Measurements from ENCODE around the gene CNTNAP2.

GRCh38 chr7:148142660-148143248, 2026.2 kb downstream of the CNTNAP2 start:
- TF ChIP-seq EZH2 (IDR thresholded peaks at IDR 0.05; ENCODE audit: borderline replicate concordance, low read depth, low read length) (no peak), HMG20A (CRISPR knock-in tag; conservative IDR thresholded peaks at IDR 0.05) (no peak), RBM39 (optimal IDR thresholded peaks at IDR 0.05; ENCODE audit: low read depth, low read length) (no peak), VEZF1 (CRISPR knock-in tag; IDR thresholded peaks at IDR 0.05) (no peak), NONO (IDR thresholded peaks at IDR 0.05; ENCODE audit: low read depth in 2 of 2, low read length in 1 of 2) (no peak), ETV6 (IDR thresholded peaks at IDR 0.05; ENCODE audit: borderline replicate concordance in 1 of 2, low read depth in 2 of 2, low read length in 1 of 2) (no peak), ETV6 (CRISPR knock-in tag; IDR thresholded peaks at IDR 0.05; ENCODE audit: borderline replicate concordance) (no peak), SRF (CRISPR knock-in tag; IDR thresholded peaks at IDR 0.05) (no peak), FOXJ3 (CRISPR knock-in tag; IDR thresholded peaks at IDR 0.05) (no peak), ZMIZ1 (IDR thresholded peaks at IDR 0.05; ENCODE audit: low read depth in 2 of 2, low read length in 2 of 2) (no peak)
